GM19025 (cell line): ENCODE measurements around the gene DDX60.
"Not testable (repeated sequence)": the region's sequence is repeated elsewhere in the genome, so short reads cannot be mapped to it uniquely, and the experiment has no call there.

ENCODE experiments used
- ATAC-seq: cut with Tn5 transposase; IDR thresholded peaks from one replicate; pipeline ENCODE4 v1.9.1; 2021; ENCODE audit warnings: mild to moderate bottlenecking, low read depth, moderate library complexity; ENCODE audit not compliant: unreplicated experiment

DDX60 gene

GRCh38 chr4:168304744-168305459, 13.7 kb downstream of the DDX60 start:
- ATAC-seq, result no peak

- ATAC-seq, result not testable (repeated sequence)
Observed at GRCh38 chr4:168303430-168303829, 15.1 kb downstream of the DDX60 start.

- ATAC-seq, result peak; percentile 60
Observed at GRCh38 chr4:168293386-168293975, 25.1 kb downstream of the DDX60 start.

- no peak for ATAC-seq
Observed at GRCh38 chr4:168291242-168291641, 27.3 kb downstream of the DDX60 start.

GRCh38 chr4:168285850-168286249, 32.7 kb downstream of the DDX60 start:
- ATAC-seq, result not testable (repeated sequence)

- ATAC-seq, result no peak
Observed at GRCh38 chr4:168279556-168279955, 39.0 kb downstream of the DDX60 start.

- ATAC-seq, result no peak
Observed at GRCh38 chr4:168275836-168276235, 42.7 kb downstream of the DDX60 start.

- no peak for ATAC-seq
Observed at GRCh38 chr4:168274871-168275270, 43.7 kb downstream of the DDX60 start.

- ATAC-seq, result no peak
Observed at GRCh38 chr4:168273838-168274237, 44.7 kb downstream of the DDX60 start.

GRCh38 chr4:168272488-168272887, 46.1 kb downstream of the DDX60 start:
- no peak for ATAC-seq

GRCh38 chr4:168269896-168270295, 48.7 kb downstream of the DDX60 start:
- ATAC-seq, result no peak

- ATAC-seq, result no peak
Observed at GRCh38 chr4:168265327-168265726, 53.2 kb downstream of the DDX60 start.

- ATAC-seq, result no peak
Observed at GRCh38 chr4:168264903-168265302, 53.6 kb downstream of the DDX60 start.

GRCh38 chr4:168263039-168263438, 55.5 kb downstream of the DDX60 start:
- ATAC-seq, result no peak

GRCh38 chr4:168259096-168259495, 59.5 kb downstream of the DDX60 start:
- no peak for ATAC-seq

GRCh38 chr4:168257768-168258167, 60.8 kb downstream of the DDX60 start:
- ATAC-seq, result no peak

GRCh38 chr4:168248176-168248710, 70.3 kb downstream of the DDX60 start:
- no peak for ATAC-seq

GRCh38 chr4:168247603-168248002, 70.9 kb downstream of the DDX60 start:
- ATAC-seq, result no peak

GRCh38 chr4:168241953-168242352, 76.6 kb downstream of the DDX60 start:
- ATAC-seq, result no peak

- no peak for ATAC-seq
Observed at GRCh38 chr4:168240821-168241220, 77.7 kb downstream of the DDX60 start.

GRCh38 chr4:168221301-168221700, 97.3 kb downstream of the DDX60 start:
- ATAC-seq, result no peak

GRCh38 chr4:168220893-168221292, 97.7 kb downstream of the DDX60 start:
- ATAC-seq, result no peak
